Raji (cell line): Measurements from ENCODE around the gene OSGEP.

Experiments used
- POLR2A ChIP-seq: IDR thresholded peaks from 2 replicates; pipeline ENCODE4 v1.6.1; 2011; ENCODE audit warnings: low read depth, low read length, control low read depth; ENCODE audit not compliant: insufficient read depth

Gene OSGEP

GRCh38 chr14:20482382-20482781 lies 27.8 kb upstream of the OSGEP start:
- no peak for TF ChIP-seq POLR2A

GRCh38 chr14:20478894-20479293 lies 24.3 kb upstream of the OSGEP start:
- TF ChIP-seq POLR2A: no peak

- TF ChIP-seq POLR2A: no peak
Observed at GRCh38 chr14:20477211-20477876, 22.7 kb upstream of the OSGEP start.

GRCh38 chr14:20476776-20477175 lies 22.2 kb upstream of the OSGEP start:
- TF ChIP-seq POLR2A: no peak

- TF ChIP-seq POLR2A: no peak
Observed at GRCh38 chr14:20472536-20473169, 18.0 kb upstream of the OSGEP start.

- no peak for TF ChIP-seq POLR2A
Observed at GRCh38 chr14:20470603-20470901, 15.9 kb upstream of the OSGEP start.

- no peak; the same call in 1 of the 2 replicates for TF ChIP-seq POLR2A
Observed at GRCh38 chr14:20469890-20470602, 15.4 kb upstream of the OSGEP start.

- peak; percentile 100 for TF ChIP-seq POLR2A
Observed at GRCh38 chr14:20469242-20469889, 14.8 kb upstream of the OSGEP start, which contains the start of gene PNP. Gene PNP, plus strand, starts transcription at chr14:20469406. Its CDS starts 119 bp downstream, at chr14:20469525.

GRCh38 chr14:20468764-20469241 lies 14.2 kb upstream of the OSGEP start:
- TF ChIP-seq POLR2A: no peak

GRCh38 chr14:20461225-20462141 lies 6.9 kb upstream of the OSGEP start, which contains the start of gene PIP4P1:
Gene PIP4P1, minus strand, starts transcription at chr14:20461434. Its CDS starts 109 bp downstream, at chr14:20461325.
- peak; percentile 95 for TF ChIP-seq POLR2A

GRCh38 chr14:20460458-20461224 lies 6.0 kb upstream of the OSGEP start:
- TF ChIP-seq POLR2A: no peak

- peak; percentile 48 for TF ChIP-seq POLR2A
Observed at GRCh38 chr14:20458031-20458789, 3.6 kb upstream of the OSGEP start.

GRCh38 chr14:20456971-20457370 lies 2.4 kb upstream of the OSGEP start:
- no peak; the same call in 1 of the 2 replicates for TF ChIP-seq POLR2A
